Adrenal gland (tissue), 5 donors: ENCODE data around the gene CST8.

ENCODE experiments used
- CTCF ChIP-seq, 6 experiments: fragments of 450-650 bp in 4 of 6; fragments of 200-600 bp in 2 of 6; sonication (generic) in 1 of 6; IDR thresholded peaks; 1 replicate in 5 of 6; 2 replicates in 1 of 6; pipeline versions ENCODE4 v1.5.1 to v1.8.0; 2016 to 2021; ENCODE audit warnings: antibody characterized with exemption in 6 of 6, mild to moderate bottlenecking in 2 of 6, moderate library complexity in 1 of 6
- POLR2A ChIP-seq, 2 donors: fragments of 450-650 bp; IDR thresholded peaks; one replicate each; pipeline ENCODE4 v1.6.1; 2017; ENCODE audit warnings: antibody characterized with exemption in 2 of 2, mild to moderate bottlenecking in 2 of 2, moderate library complexity in 1 of 2
- donor health status: DM: no; HTN: no; CAD: no.

GRCh38 chr20:23509247-23509913 lies 18.5 kb downstream of the CST8 start:
- TF ChIP-seq CTCF (IDR thresholded peaks at IDR 0.05) (no peak), POLR2A (IDR thresholded peaks at IDR 0.05) (no peak)
